DND-41 (cell line): ENCODE data around the gene THRSP.
"Not testable (repeated sequence)": the region's sequence is repeated elsewhere in the genome, so short reads cannot be mapped to it uniquely, and the experiment has no call there.

Experiments used
- EZH2 ChIP-seq: IDR thresholded peaks from 3 replicates; pipeline ENCODE4 v1.6.1; 2012; ENCODE audit warnings: borderline replicate concordance, low read depth, mild to moderate bottlenecking, moderate library complexity, low read length, inconsistent platforms; ENCODE audit not compliant: severe bottlenecking
- TF ChIP-seq, protein P1 (sequence below): IDR thresholded peaks from 2 replicates; pipeline ENCODE4 v1.5.1; 2012; ENCODE audit warnings: borderline replicate concordance, low read length, moderate library complexity, mild to moderate bottlenecking; ENCODE audit not compliant: poor library complexity, severe bottlenecking; ENCODE audit errors: extremely low read depth

DNA sequence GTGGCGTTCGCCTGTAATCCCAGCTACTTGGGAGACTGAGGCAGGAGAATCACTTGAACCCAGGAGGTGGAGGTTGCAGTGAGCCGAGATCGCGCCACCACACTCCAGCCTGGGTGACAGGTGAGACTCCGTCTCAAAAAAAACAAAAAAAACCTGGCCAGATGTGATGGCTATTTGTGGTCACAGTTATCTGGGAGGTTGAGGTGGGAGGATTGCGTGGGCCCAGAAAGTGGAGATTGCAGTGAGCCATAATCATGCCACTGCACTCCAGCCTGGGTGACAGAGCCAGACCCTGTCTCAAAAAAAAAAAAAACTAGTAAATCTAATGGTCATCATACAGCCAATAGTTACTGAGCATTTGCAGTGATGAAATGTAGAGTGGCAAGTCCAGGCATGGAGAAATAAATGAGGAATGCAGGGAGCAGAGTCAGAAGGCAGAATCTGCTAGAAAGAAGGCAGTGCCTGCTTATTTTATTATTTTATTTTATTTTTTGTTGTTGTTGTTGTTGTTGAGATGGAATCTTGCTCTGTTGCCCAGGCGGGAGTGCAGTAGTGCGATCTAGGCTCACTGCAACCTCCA is 3.8 kb upstream of the THRSP start:
- TF ChIP-seq, protein P1, sequence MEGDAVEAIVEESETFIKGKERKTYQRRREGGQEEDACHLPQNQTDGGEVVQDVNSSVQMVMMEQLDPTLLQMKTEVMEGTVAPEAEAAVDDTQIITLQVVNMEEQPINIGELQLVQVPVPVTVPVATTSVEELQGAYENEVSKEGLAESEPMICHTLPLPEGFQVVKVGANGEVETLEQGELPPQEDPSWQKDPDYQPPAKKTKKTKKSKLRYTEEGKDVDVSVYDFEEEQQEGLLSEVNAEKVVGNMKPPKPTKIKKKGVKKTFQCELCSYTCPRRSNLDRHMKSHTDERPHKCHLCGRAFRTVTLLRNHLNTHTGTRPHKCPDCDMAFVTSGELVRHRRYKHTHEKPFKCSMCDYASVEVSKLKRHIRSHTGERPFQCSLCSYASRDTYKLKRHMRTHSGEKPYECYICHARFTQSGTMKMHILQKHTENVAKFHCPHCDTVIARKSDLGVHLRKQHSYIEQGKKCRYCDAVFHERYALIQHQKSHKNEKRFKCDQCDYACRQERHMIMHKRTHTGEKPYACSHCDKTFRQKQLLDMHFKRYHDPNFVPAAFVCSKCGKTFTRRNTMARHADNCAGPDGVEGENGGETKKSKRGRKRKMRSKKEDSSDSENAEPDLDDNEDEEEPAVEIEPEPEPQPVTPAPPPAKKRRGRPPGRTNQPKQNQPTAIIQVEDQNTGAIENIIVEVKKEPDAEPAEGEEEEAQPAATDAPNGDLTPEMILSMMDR, result not testable (repeated sequence)
- TF ChIP-seq EZH2, result not testable (repeated sequence)
